Measurements from ENCODE around the gene GALNTL6. TPM values are rescaled to one million over a fixed set of nuclear protein-coding genes. Genes with fewer than 3 reads are reported as not detected.

Gene GALNTL6
- total RNA-seq, 1 donor from 2014 or later, result 0.61 TPM

DNA sequence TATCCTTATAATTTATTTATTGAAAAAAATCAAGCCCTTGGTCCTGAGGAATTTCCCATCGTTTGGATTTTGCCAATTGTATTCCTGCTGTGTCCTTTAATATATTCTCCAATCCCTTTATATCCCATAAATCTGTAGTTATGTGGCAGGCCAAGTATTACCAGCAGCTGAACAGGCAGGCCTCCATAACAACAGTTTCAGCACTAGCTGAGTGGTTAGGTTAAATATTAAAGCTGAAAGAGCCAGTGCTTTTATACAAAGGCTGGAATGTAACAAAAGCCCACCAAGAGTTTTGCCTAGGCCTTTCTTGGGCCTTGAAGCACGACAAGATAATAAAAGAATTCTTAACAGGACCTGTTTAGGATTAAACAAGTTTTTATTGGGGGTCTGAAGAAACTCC lies 988.8 kb downstream of the GALNTL6 start:
- H3K4me3 Mint-ChIP-seq (ENCODE audit: unreplicated experiment), result no peak overlapping the region
- Histone ChIP-seq H3K4me3 (ENCODE audit: insufficient read depth, low read depth, low read length) (no peak overlapping the region), H3K4me2 (ENCODE audit: low read length) (no peak overlapping the region), H3K9me3 (ENCODE audit: insufficient read depth, low read depth, low read length) (no peaks in the 10 kb centered on the region), H3K9ac (ENCODE audit: low read length) (no peak overlapping the region), H3K27ac (ENCODE audit: low read depth, low read length) (no peak overlapping the region), H4K20me1 (ENCODE audit: insufficient read depth, low read length) (no peaks in the 10 kb centered on the region), H3K27me3 (ENCODE audit: insufficient read depth, low read length) (no peaks in the 10 kb centered on the region), H3K36me3 (ENCODE audit: insufficient read depth, low read length) (no peaks in the 10 kb centered on the region), H2AFZ (ENCODE audit: low read depth, low read length) (no peak overlapping the region), H3K4me1 (ENCODE audit: insufficient read depth, low read length) (no peaks in the 10 kb centered on the region), H3K79me2 (ENCODE audit: insufficient read depth, low read length) (no peaks in the 10 kb centered on the region)
- no peak for TF ChIP-seq EZH2 (IDR thresholded peaks at IDR 0.05; ENCODE audit: insufficient read depth, low read length)
- TF ChIP-seq, protein P1, sequence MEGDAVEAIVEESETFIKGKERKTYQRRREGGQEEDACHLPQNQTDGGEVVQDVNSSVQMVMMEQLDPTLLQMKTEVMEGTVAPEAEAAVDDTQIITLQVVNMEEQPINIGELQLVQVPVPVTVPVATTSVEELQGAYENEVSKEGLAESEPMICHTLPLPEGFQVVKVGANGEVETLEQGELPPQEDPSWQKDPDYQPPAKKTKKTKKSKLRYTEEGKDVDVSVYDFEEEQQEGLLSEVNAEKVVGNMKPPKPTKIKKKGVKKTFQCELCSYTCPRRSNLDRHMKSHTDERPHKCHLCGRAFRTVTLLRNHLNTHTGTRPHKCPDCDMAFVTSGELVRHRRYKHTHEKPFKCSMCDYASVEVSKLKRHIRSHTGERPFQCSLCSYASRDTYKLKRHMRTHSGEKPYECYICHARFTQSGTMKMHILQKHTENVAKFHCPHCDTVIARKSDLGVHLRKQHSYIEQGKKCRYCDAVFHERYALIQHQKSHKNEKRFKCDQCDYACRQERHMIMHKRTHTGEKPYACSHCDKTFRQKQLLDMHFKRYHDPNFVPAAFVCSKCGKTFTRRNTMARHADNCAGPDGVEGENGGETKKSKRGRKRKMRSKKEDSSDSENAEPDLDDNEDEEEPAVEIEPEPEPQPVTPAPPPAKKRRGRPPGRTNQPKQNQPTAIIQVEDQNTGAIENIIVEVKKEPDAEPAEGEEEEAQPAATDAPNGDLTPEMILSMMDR (IDR thresholded peaks at IDR 0.05; ENCODE audit: insufficient read depth, low read depth, low read length), result no peak
- H3K27ac Mint-ChIP-seq (ENCODE audit: unreplicated experiment), result no peak overlapping the region
- no peaks in the 10 kb centered on the region for H3K4me1 Mint-ChIP-seq (ENCODE audit: low read depth, unreplicated experiment)
- no peaks in the 10 kb centered on the region for H3K36me3 Mint-ChIP-seq (ENCODE audit: low read depth, unreplicated experiment)
- no peaks in the 10 kb centered on the region for H3K9me3 Mint-ChIP-seq (ENCODE audit: unreplicated experiment)
- FAIRE-seq, result no peak
- H3K27me3 Mint-ChIP-seq (ENCODE audit: low read depth, unreplicated experiment), result no peaks in the 10 kb centered on the region
- no peak for DNase-seq (ENCODE audit: low read depth)

DNA sequence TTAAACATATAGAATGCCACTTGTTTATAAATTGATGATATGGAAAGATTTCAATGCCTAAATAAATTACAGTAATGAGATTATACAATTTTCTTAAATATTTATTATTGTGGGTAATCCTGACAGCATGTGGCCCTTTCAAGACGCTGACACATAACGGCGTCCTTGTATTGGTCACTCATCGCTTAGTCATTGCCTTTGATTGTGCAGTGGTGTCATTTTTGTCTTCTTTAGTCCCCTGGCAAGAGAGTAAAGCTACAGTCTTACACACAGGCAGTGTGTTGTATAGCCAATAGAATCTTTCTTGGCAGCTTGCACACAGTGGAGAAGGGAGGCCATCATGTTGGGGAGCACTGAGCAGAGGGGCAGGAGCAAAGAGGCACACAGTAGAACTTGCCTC lies 993.6 kb downstream of the GALNTL6 start:
- H3K27me3 Mint-ChIP-seq (ENCODE audit: low read depth, unreplicated experiment), result no peaks in the 10 kb centered on the region
- no peak for FAIRE-seq

DNA sequence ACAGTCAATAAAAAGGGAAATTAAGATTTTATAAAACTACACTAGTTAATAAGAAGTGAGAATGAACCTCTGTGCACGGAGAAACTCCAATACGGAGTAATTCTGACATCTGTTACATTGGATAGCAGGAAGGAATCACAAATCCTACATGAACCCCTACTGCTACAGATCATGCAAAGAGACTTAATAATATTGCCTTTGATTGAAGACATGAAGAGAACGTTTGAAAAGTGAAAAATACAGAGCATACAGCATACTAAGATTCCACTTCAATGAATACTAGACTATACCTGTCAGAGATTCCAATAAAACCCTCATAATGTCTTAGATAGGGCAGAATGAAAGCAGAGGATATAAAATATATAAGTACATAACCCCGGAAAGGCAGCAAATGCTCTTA lies 995.0 kb downstream of the GALNTL6 start:
- no peak overlapping the region for H3K4me3 Mint-ChIP-seq (ENCODE audit: unreplicated experiment)
- no peak overlapping the region for H3K4me2 ChIP-seq (ENCODE audit: low read length)
- DNase-seq (ENCODE audit: low read depth), result no peak
- no peak overlapping the region for H2AFZ ChIP-seq (ENCODE audit: low read depth, low read length)
- no peaks in the 10 kb centered on the region for H3K9me3 ChIP-seq (ENCODE audit: insufficient read depth, low read depth, low read length)
- no peaks in the 10 kb centered on the region for H3K9me3 Mint-ChIP-seq (ENCODE audit: unreplicated experiment)
- H3K27ac Mint-ChIP-seq (ENCODE audit: unreplicated experiment), result no peak overlapping the region
- no peaks in the 10 kb centered on the region for H3K4me1 ChIP-seq (ENCODE audit: insufficient read depth, low read length)
- no peaks in the 10 kb centered on the region for H3K27me3 Mint-ChIP-seq (ENCODE audit: low read depth, unreplicated experiment)
- no peak overlapping the region for H3K4me3 ChIP-seq (ENCODE audit: insufficient read depth, low read depth, low read length)
- H4K20me1 ChIP-seq (ENCODE audit: insufficient read depth, low read length), result no peaks in the 10 kb centered on the region
- FAIRE-seq, result no peak
- no peaks in the 10 kb centered on the region for H3K36me3 ChIP-seq (ENCODE audit: insufficient read depth, low read length)
- H3K36me3 Mint-ChIP-seq (ENCODE audit: low read depth, unreplicated experiment), result no peaks in the 10 kb centered on the region
- no peak overlapping the region for H3K9ac ChIP-seq (ENCODE audit: low read length)
- no peaks in the 10 kb centered on the region for H3K79me2 ChIP-seq (ENCODE audit: insufficient read depth, low read length)
- H3K27me3 ChIP-seq (ENCODE audit: insufficient read depth, low read length), result no peaks in the 10 kb centered on the region
- H3K4me1 Mint-ChIP-seq (ENCODE audit: low read depth, unreplicated experiment), result peaks cover 15% of the 10 kb centered on the region
- no peak overlapping the region for H3K27ac ChIP-seq (ENCODE audit: low read depth, low read length)
- TF ChIP-seq EZH2 (IDR thresholded peaks at IDR 0.05; ENCODE audit: insufficient read depth, low read length), result no peak
- TF ChIP-seq, protein P1 (IDR thresholded peaks at IDR 0.05; ENCODE audit: insufficient read depth, low read depth, low read length), result no peak

More for the DNA sequence above, 993.6 kb downstream of the GALNTL6 start:
- Mint-ChIP-seq H3K36me3 (ENCODE audit: low read depth, unreplicated experiment) (no peaks in the 10 kb centered on the region), H3K27ac (ENCODE audit: unreplicated experiment) (no peak overlapping the region), H3K9me3 (ENCODE audit: unreplicated experiment) (no peaks in the 10 kb centered on the region), H3K4me1 (ENCODE audit: low read depth, unreplicated experiment) (peaks cover 10% of the 10 kb centered on the region), H3K4me3 (ENCODE audit: unreplicated experiment) (no peak overlapping the region)
- Histone ChIP-seq H3K9ac (ENCODE audit: low read length) (no peak overlapping the region), H3K4me3 (ENCODE audit: insufficient read depth, low read depth, low read length) (no peak overlapping the region), H2AFZ (ENCODE audit: low read depth, low read length) (no peak overlapping the region), H3K4me2 (ENCODE audit: low read length) (no peak overlapping the region), H3K4me1 (ENCODE audit: insufficient read depth, low read length) (no peaks in the 10 kb centered on the region), H3K36me3 (ENCODE audit: insufficient read depth, low read length) (no peaks in the 10 kb centered on the region), H3K27ac (ENCODE audit: low read depth, low read length) (no peak overlapping the region), H3K79me2 (ENCODE audit: insufficient read depth, low read length) (no peaks in the 10 kb centered on the region), H3K27me3 (ENCODE audit: insufficient read depth, low read length) (no peaks in the 10 kb centered on the region), H3K9me3 (ENCODE audit: insufficient read depth, low read depth, low read length) (no peaks in the 10 kb centered on the region), H4K20me1 (ENCODE audit: insufficient read depth, low read length) (no peaks in the 10 kb centered on the region)
- no peak for DNase-seq (ENCODE audit: low read depth)
- no peak for TF ChIP-seq EZH2 (IDR thresholded peaks at IDR 0.05; ENCODE audit: insufficient read depth, low read length)
- TF ChIP-seq, protein P1 (IDR thresholded peaks at IDR 0.05; ENCODE audit: insufficient read depth, low read depth, low read length), result no peak
